ENCODE measurements around the gene RDM1.

RDM1 gene

DNA sequence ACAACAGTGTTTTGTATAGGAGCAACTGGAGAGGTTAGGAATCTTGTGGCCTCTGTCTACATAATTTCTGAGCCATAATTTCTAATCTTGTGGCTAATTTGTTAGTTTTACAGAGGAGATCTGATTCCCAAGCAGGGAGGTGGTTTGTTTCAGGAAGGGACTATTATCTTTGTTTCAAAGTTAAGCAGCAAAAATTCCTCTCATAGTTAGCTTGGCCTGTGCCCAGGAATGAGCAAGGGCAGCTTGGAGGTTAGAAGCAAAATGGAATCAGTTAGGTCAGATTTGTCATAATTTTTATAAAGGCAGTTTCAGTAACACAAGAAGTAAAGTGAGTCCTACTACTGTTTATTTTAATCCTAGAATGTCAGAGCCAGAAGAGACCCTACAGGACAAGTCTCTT lies 2.0 kb upstream of the RDM1 start:
- no peak for DNase-seq (ENCODE audit: low read depth)

DNA sequence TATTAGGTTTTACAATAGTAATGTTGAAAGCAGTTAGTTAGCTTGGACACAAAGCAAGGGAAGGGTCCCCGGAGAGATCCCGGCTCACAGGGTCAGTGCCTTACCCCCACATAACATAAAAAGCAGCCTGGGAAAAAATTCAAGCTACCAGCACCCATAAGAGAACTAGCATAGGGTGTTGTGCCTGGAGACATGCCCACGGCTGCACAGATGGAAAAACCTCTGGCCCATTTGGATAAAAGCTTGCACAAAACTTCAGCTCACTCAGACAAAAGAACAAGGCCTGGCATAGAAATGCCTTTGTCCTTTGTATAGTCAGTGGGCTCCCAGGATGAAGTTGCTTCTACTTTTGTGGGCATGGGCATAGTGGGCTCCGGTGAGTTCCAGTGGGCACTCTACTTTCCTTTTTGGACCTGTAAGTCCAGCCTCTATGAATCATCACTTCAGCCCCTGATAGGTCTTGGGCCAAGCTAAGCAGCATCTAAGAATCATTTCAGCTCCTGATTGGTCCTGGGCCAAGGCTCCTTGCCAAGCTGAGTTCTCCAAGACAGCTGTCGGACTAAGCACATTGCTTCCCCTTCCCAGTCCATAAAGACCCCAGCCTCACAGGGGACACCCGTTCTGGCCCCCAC lies 1.3 kb upstream of the RDM1 start:
- peak; percentile 9 for DNase-seq (ENCODE audit: low read depth)

DNA sequence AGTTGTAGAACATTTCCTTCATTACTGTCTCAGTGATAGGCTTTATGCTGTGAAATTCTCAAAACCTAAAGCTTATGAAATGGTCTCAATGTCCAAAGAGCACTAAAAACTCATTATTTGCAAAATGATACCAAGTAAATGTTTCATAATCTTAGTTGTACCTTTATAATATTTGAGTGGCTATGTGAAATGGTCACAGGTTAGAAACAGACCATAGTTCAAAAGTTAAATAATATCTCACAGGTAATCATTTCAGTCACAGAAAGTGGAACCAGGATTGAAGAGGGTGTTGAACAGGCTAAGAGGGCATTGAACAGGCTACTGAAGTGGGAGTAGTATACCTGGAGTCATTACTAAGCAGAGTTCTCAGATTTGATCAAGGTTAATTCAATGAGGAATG lies 2.9 kb downstream of the RDM1 start:
- DNase-seq (ENCODE audit: low read depth): no peak

DNA sequence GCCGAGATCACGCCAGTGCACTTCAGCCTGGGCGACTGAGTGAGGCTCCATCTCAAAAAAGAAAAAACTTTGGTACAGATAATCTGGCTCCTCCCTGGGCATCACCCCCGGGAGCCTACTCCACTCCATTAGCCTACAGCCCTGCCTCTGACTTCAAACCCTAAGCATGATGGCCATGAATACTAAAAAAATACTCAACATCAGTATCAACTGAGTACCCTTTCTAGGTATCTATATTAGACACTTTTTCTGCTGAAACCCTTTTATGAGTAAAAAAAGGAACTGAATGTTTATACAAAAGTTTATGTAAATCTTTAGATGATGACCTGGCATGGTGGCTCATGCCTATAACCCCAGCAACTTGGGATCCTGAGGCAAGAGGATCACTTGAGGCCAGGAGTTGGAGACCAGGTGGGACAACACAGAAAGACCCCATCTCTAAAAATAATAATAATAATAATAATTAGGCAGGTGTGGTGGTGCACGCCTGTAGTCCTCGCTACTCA lies 6.9 kb downstream of the RDM1 start:
- DNase-seq (ENCODE audit: low read depth): no peak

DNA sequence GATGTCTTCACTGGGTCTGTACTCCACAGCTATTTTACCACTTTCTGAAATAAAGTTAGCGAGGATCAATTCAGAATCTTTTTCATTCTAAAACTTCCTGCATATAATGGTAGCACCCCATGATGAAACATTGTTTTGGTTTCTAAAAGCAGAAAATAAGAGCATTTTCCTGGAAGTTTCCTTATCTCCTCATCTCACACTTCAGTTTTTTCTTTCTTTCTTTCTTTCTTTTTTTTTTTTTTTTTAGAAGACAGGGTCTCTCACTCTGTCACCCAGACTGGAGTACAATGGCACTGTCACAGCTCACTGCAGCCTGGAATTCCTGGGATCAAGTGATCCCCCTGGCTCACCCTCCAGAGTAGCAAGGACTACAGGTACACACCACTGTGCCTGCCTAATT lies 10.3 kb downstream of the RDM1 start:
- no peak for DNase-seq (ENCODE audit: low read depth)

DNA sequence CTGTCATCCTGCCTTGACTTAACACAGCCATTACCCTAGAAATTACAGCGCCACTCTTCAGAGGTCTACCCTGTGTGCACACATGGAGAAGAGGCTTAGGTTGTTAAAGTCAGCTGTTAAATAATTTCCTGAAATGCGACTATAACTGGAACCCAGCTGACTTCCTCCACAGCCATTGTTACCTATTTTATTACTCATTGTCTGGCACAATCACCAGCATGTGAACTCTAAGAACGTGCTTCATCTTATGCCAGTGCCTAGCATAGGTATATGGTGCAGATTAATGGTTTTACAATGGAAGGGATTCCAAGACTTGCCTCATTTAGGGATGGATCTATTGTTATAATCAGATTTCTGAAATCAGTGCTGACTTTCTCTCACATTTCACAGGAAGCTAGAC lies 11.9 kb downstream of the RDM1 start:
- no peak for DNase-seq (ENCODE audit: low read depth)

DNA sequence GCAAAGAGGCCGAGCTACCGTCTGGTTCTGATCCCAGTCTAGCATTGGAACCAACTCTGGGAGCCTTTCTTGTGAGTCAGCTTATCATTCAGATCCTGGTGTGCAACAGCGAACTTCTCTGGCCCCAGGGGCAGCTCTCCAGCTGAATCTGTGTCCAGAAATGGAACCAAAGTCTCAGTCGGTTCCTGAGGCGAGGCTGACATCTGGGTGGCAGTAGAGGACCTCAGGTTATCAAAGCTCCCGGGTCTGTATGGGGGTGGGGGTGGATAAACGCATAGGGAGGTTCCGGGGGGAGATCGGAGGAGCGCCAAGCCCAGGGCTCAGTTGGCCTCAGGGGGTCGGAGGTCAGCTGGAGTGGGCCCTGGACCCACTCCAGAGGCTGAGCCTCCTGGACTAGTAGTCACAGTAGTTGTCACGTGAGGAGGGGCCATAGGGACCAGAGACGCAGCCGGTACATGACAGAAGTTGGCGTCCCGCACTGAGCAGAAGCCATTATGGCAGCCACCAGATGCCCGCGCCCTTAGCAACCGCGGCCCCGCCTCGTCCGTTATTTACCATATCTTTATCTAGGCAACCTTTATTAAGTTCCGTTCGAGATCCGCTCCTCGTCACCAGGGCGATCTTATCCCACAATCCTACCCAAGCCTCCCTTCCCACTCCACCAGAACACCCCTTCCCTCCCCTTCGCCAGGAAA lies 12.9 kb downstream of the RDM1 start:
- DNase-seq (ENCODE audit: low read depth): no peak

DNA sequence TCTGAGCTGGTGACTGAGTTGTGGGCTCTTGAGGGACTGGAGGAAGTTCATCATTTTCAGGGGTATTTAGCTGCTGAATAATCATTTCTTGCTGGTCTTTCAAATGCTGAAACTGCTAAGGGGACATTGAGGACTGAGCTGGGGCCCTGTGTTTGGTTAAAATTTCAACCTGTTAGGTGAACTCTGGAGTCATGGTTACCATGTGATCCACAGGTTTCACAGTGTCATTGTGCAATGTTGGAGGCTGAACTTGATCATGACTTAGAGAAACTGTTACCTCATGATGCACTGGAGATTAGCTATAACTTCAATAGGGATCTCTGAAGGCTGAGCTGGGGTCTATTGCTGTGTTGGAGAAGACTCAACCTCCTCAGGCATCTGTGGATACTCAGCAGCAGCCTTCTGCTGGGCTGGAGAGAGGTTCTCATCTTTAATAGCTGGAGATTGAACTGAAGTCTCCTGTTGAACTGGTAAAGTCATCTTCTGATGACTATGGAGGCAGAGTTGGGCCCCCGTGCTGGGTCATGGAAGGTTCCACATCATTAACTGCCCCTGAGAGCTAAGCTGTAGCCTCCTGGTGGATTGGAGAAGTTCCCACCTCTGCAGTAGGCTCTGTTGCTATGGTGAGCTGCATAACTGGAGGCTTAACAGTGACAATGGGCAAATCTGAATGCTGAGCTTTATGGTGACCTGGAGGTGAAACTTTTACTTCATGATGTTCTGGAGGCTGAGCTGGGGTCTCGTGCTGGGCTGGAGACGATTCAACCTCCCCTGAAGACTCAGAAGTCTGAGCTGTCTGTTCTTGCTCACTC lies 15.2 kb downstream of the RDM1 start:
- no peak for DNase-seq (ENCODE audit: low read depth)

DNA sequence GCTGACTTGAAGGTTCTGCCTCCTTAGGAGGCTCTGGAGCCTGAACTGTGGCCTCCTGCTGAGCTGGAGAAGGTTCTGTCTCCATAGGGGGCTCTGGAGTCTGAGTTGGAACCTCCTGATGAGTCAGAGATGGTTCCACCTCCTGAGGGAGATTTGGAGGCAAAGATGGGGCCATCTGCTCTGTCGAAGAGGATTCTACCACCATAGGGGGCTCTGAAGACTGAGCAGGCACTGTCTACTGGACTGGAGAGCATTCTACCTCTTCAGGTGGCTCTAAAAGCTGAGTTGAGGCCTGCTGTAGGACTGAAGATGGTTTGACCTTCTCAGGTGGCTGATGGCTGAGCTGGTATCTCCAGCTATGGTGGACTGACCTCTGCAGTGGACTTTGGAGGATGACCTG lies 16.2 kb downstream of the RDM1 start:
- no peak for DNase-seq (ENCODE audit: low read depth)

DNA sequence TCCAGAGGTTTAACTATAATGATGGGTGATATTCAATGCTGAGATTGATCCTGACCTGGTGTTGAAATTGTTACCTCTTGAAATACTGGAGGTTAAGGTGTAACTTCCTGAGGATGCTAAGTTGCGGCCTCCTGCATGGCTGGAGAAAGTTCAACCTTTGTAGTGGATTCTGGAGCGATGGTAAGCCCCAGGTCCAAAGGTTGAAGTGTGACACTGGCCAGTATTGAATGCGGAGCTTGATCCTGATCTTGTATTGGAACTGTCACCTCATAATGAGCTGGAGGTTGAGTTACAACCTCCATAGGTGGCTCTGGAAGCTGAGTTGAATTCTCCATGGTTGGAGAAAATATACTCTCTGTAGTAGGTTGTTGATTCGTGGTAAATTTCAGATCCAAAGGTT lies 17.0 kb downstream of the RDM1 start:
- DNase-seq (ENCODE audit: low read depth): no peak

DNA sequence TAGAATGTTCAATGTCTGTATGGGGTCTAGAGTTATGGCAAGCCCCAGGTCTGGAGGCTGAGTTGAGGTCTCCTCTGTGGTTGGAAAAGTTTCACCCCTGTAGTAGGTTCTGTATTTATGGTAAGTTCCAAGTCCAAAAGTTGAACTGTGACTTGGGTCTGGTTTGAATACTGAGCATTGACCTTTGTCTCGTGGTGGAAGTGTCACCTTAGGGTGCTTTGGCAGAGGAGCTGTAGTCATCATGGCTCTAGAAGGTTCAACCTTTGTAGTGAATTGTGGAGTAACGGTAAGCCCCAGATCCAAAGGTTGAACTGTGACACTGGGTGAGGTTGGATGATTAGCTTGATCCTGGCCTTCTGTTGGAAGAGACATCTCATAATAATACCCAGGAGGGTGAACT lies 17.6 kb downstream of the RDM1 start:
- DNase-seq (ENCODE audit: low read depth): no peak

DNA sequence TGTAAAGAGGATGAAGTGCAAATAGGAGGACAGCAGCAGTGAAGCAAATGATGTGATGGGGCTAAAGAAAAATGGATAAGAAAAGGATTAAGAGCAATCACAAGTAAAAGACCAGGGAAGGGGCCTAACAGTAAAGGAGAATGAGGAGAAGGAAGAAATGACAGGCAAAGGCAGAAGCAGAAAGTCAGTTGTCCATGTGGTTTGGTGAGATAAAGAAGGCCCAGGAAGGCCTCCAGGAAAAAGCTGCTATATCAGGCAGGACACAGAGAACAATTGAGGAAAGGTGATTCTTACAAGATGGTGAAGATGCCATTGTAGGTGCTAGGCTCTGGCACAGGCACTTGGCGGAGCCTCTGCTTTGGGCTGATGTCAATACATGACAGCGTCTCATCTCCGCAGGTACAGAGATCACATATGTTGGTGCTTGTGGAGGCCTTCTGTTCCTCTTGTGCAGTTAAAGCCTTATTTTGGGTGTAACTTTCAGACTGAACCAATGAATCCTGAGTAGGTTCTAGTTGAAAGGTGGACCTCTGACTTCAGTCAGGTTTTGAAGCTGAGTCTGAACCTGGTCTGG lies 18.1 kb downstream of the RDM1 start:
- no peak for DNase-seq (ENCODE audit: low read depth)

DNA sequence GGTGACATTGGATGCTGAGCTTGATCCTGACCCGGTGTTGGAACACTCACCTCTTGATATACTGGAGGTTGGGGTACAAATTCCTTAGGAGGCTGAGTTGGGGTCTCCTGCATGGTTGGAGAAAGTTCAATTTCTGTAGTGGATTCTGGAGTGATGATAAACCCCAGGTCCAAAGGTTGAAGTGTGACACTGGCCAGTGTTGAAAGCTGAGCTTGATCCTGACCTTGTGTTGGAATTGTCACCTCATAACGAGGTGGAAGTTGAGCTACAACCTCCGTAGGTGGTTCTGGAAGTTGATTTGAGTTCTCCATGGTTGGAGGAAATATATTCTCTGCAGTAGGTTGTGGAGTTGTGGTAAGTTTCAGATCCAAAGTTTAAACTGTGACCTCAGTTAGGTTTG lies 21.2 kb downstream of the RDM1 start:
- DNase-seq (ENCODE audit: low read depth): no peak

DNA sequence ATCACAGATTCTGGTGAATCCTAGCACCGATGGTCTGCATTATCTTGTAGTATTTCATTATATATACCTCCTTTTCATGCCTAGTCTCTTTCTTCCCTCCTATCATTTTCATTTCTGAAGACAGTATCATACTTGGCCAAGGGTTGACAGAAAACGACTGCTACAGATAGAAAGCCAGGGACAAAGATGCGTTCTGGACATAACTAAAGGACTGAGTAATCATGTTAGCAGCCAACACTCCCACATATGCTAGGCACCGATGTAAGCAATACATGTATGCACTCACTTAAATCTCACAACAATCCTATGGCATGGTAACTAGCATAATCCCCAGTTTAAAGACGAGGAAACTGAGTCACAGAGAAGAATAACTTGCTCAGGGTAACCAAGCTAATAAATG lies 22.9 kb downstream of the RDM1 start:
- no peak for DNase-seq (ENCODE audit: low read depth)

DNA sequence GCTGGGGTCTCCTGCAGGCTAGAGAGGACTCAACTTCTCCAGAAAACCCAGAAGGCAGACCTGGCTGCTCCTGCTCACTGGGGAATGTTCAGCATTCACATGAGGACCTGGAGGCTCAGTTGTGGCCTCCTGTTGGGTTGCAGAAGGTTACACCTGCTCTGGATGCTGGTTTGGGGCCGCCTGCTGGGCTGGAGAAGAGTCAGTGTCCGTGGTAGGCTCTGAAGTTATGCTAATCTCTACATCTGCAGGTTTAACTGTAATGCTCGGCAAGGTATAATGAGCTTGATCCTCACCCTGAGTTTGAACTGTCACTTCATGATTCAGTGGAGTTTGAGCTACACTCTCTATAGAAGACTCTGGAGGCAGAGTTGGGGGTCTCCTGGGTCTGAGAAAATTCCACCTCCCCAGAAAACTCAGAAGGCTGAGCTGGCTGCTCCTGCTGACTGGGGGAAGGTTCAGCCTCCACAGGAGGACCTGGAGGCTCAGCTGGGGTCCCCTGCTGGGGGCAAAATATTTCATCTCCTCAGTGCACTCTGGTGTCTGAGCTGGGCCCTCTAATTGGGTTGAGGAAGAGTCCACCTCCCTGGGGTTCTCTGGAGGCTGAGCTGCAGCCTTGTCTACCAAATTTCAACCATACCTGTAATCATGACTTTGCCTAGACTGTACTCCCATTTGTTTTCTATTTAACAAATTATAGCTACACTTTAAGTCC lies 23.5 kb downstream of the RDM1 start:
- DNase-seq (ENCODE audit: low read depth): no peak

DNA sequence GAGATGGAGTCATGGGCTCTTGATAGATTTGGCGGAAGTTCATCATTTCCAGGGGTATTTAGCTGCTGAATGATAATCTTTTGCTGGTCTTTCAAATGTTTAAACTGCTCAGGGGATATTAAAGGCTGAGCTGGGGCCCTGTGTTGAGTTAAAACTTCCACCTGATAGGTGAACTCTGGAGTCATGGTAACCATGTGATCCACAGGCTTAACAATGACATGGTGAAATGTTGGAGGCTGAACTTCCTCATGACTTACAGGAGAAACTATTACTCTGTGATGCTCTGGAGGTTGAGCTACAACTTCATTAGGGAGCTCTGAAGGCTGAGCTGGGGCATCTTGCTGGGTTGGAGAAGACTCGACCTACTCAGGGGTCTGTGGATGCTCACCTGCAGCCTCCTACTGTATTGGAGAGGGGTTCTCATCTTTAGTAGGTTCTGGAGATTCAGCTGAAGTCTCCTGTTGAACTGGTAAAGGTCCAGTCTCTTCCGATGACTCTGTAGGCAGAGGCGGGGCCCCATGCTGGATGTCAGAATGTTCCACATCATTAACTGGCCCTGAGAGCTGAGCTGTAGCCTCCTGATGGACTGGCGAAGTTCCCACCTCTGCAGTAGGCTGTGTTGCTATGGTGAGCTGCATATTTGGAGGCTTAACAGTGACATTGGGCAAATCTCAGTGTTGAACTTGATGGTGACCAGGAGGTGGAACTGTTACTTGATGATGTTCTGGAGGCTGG lies 24.2 kb downstream of the RDM1 start:
- DNase-seq (ENCODE audit: low read depth): no peak

DNA sequence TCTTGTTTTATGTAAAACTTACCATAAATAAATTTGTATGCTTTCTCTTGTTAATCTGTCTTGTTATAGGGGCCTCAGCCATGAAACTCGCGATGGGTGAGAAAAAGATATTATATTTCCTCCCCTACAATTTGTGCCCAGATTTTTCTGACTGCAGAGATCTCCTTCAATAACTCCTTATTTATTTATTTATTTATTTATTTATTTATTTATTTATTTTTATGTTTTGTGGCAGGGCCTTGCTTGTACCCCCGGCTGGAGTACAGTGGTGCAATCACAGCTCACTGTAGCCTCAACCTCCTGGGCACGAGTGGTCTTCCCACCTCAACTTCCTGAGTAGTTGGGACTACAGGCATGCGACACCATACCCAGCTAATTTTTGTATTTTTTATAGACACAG lies 27.1 kb downstream of the RDM1 start:
- DNase-seq (ENCODE audit: low read depth): no peak

DNA sequence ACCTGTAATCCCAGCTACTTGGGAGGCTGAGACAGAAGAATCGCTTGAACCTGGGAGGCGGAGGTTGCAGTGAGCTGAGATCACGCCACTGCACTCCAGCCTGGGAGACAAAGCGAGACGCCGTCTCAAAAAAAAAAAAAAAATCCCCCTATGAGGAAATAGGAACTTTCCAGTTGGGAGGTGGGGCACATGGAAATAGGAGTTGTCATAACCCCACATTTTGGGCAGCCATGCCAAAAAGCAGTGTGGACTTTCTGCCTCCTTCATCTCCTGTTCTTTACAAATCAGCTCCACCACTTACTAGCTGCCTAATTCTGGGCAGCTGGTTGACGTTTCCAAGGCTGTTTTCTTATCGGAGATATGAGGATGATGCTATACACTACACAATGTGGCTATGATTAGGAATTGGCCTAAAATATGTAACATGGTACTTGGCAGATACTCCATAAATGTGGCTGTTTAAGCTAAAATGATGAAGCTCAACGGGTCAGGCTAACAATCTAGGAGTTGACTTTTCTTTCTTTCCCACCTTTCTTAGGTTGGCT lies 28.9 kb downstream of the RDM1 start:
- no peak for DNase-seq (ENCODE audit: low read depth)

DNA sequence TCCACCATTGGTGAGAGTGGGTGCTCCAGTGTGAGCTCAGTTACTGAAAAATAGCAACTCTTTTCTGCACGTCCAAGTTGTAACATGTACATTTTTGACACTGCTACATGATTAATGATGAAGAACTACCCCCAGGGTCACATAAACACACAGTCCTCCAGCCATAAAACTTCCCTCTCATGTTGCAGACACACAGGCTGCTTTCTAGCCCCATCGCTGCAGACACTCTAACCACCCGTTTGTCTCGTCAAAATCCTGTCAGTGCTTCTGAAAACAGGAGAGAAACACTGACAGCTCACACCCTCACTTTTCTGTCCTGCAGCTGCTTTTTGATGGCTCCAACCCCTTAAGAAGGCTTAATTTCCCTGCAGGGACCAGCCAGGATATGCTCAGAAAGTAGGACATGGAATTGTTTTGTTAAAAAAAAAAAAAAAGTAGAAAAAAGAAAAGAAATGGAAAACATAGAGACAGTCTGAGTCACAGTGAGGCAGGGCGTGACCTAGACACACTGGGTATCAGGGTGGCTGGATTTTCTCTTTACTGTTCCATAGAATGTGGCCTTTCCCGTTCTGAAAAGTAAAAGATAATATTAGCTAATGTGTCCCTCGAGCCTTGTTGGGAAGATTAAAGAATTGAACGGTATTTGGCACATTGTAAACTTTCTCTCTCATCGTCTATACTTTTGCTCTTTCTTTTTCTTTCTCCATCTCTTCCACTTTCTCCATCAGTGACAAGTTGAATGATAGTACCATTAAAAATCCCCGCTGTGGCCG lies 29.7 kb downstream of the RDM1 start:
- DNase-seq (ENCODE audit: low read depth): no peak

DNA sequence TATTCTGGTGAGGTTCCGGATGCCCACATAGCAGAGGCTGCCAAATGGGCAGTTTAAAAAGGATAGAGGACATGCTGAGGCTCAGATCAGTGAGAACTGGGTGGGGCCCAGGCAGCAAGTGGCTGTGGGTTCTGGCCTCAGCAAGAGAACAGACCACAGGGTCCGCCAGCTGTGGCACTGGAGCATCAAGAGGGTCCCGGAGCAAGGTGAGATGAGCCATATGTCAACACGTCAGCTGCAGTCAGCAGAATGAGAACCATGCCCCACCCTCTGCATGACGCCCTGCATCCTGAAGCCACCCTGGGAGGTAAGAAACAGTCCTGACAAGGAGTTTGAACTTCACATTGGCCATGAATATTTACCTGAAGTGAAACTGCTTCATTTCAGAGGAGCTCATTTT lies 30.3 kb downstream of the RDM1 start:
- no peak for DNase-seq (ENCODE audit: low read depth)
